OCI-LY1 (cell line): ENCODE data around the gene CXCR6.

Experiments
- H2AFZ ChIP-seq: fragments of 200-600 bp; sonication (generic), shearing (Covaris generic); 2 replicates; pipeline ENCODE4 v1.6.0; 2014; ENCODE audit warnings: antibody characterized with exemption, mild to moderate bottlenecking, low read length
- H3F3A ChIP-seq: fragments of 200-600 bp; sonication (generic), shearing (Covaris generic); 2 replicates; pipeline ENCODE4 v1.6.0; 2014; ENCODE audit warnings: mild to moderate bottlenecking, antibody characterized with exemption, low read length, moderate library complexity; ENCODE audit not compliant: insufficient read depth
- H3K27ac ChIP-seq: fragments of 200-600 bp; sonication (generic); 2 replicates; pipeline ENCODE4 v1.5.1; 2014; ENCODE audit warnings: low read length, mixed run types, mild to moderate bottlenecking, low read depth; ENCODE audit not compliant: poor library complexity, severe bottlenecking
- H3K27me3 ChIP-seq: fragments of 200-600 bp; sonication (generic); 2 replicates; pipeline ENCODE4 v1.6.0; 2014; ENCODE audit warnings: antibody characterized with exemption, mild to moderate bottlenecking, low read length, moderate library complexity; ENCODE audit not compliant: insufficient read depth
- H3K36me3 ChIP-seq: fragments of 200-600 bp; sonication (generic); 2 replicates; pipeline ENCODE4 v1.6.1; 2014; ENCODE audit warnings: mild to moderate bottlenecking, antibody characterized with exemption, low read length, moderate library complexity, mixed read lengths; ENCODE audit not compliant: insufficient read depth
- H3K4me1 ChIP-seq: fragments of 200-600 bp; sonication (generic); 2 replicates; pipeline ENCODE4 v1.5.1; 2014; ENCODE audit warnings: mild to moderate bottlenecking, low read length, moderate library complexity; ENCODE audit not compliant: insufficient read depth, severe bottlenecking
- H3K4me2 ChIP-seq: fragments of 200-600 bp; sonication (generic), shearing (Covaris generic); 2 replicates; pipeline ENCODE4 v1.6.1; 2014; ENCODE audit warnings: low read length
- H3K4me3 ChIP-seq: fragments of 200-600 bp; sonication (generic); 2 replicates; pipeline ENCODE4 v1.5.1; 2014; ENCODE audit warnings: low read length, low read depth, mild to moderate bottlenecking, mixed read lengths; ENCODE audit not compliant: poor library complexity, severe bottlenecking
- H3K79me2 ChIP-seq: fragments of 200-600 bp; shearing (Covaris generic); 2 replicates; pipeline ENCODE4 v1.6.1; 2016; ENCODE audit warnings: mixed run types, low read length, mixed read lengths; ENCODE audit not compliant: insufficient read depth
- H3K9ac ChIP-seq: fragments of 200-600 bp; sonication (generic), shearing (Covaris generic); 2 replicates; pipeline ENCODE4 v1.6.1; 2014; ENCODE audit warnings: mild to moderate bottlenecking, low read length, mixed read lengths
- H3K9me2 ChIP-seq: fragments of 200-600 bp; sonication (generic), shearing (Covaris generic); 2 replicates; pipeline ENCODE4 v1.6.1; 2014; ENCODE audit warnings: low read depth, mild to moderate bottlenecking, low read length, mixed read lengths
- H3K9me3 ChIP-seq: fragments of 200-600 bp; shearing (Covaris generic); 2 replicates; pipeline ENCODE4 v1.6.1; 2014; ENCODE audit warnings: low read length, mixed read lengths
- H4K20me1 ChIP-seq: fragments of 200-600 bp; sonication (generic), shearing (Covaris generic); 2 replicates; pipeline ENCODE4 v1.6.0; 2016; ENCODE audit warnings: mild to moderate bottlenecking, low read length; ENCODE audit not compliant: insufficient read depth
- EZH2 ChIP-seq: fragments of 200-600 bp; sonication (generic), shearing (Covaris generic); IDR thresholded peaks from 2 replicates; pipeline ENCODE4 v1.8.0; 2017; ENCODE audit warnings: borderline replicate concordance, mixed run types, mild to moderate bottlenecking, antibody characterized with exemption, low read length, moderate library complexity, mixed read lengths
- TF ChIP-seq, protein P1 (sequence below): fragments of 200-600 bp; sonication (generic), shearing (Covaris generic); IDR thresholded peaks from 2 replicates; pipeline ENCODE4 v1.5.1; 2017; ENCODE audit warnings: mild to moderate bottlenecking, antibody characterized with exemption, low read length, moderate library complexity, mixed read lengths

Gene CXCR6

DNA sequence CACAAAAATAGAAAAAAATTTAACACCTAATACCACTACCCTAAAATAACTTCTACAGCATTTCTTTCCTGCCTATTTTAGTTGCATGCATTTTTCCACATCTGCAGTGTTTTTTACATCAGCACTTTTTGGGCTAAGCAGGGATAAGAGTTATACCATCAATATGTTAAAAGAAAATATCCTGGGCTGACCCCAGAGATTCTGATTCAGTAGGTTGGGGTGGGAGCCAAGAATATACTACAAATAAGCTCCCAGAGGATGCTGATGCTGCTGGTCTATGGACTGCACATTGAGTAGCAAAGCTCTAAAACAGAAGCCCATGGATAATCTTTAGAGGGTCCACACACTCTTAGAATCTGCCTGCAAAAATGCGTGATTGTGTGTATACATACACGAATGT lies 37.6 kb downstream of the CXCR6 start:
- Histone ChIP-seq H3K4me1 (peaks cover 19% of the 10 kb centered on the region), H3K9me2 (no peaks in the 10 kb centered on the region), H3K27ac (no peak overlapping the region), H3K27me3 (no peaks in the 10 kb centered on the region), H3K4me3 (no peak overlapping the region), H3K4me2 (no peak overlapping the region), H2AFZ (no peak overlapping the region), H3F3A (no peaks in the 10 kb centered on the region), H3K79me2 (no peaks in the 10 kb centered on the region), H3K9me3 (no peaks in the 10 kb centered on the region), H4K20me1 (no peaks in the 10 kb centered on the region), H3K36me3 (peaks cover 83% of the 10 kb centered on the region), H3K9ac (no peak overlapping the region)
- TF ChIP-seq, protein P1, sequence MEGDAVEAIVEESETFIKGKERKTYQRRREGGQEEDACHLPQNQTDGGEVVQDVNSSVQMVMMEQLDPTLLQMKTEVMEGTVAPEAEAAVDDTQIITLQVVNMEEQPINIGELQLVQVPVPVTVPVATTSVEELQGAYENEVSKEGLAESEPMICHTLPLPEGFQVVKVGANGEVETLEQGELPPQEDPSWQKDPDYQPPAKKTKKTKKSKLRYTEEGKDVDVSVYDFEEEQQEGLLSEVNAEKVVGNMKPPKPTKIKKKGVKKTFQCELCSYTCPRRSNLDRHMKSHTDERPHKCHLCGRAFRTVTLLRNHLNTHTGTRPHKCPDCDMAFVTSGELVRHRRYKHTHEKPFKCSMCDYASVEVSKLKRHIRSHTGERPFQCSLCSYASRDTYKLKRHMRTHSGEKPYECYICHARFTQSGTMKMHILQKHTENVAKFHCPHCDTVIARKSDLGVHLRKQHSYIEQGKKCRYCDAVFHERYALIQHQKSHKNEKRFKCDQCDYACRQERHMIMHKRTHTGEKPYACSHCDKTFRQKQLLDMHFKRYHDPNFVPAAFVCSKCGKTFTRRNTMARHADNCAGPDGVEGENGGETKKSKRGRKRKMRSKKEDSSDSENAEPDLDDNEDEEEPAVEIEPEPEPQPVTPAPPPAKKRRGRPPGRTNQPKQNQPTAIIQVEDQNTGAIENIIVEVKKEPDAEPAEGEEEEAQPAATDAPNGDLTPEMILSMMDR = no peak
- no peak for TF ChIP-seq EZH2

DNA sequence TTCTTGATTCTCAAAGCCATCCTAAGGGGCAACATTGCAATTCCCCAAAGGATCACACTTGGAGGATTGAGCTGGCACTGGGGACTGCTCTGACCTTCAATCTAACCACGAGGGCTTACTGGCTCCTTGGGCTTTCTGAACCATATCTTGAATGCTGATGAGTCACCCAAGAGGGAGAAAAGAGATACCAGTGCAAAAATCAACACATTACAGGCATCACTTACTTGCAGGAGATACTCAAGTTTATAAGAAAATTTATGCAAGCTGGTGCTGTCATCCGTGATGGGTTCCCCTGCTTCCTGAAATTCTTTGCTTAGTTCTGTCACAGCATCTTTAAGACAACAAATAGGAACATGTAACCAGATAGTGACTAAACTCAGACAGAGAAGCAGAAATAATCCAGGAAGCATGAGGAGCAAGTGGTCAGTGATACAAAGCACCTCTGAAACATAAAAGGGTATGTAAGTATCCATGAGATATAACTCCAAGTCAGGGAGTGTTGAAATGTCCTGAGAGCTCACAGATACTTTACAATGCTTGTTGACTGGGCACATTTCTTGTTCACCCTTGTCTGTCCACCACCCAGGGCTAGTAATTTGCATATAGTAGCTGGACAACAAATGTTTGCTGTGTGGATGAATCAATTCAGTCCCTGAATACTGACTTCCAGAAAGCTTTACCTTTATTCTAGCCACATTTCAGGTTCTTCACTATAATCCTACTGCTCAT lies 38.2 kb downstream of the CXCR6 start:
- H3K9me3 ChIP-seq = no peaks in the 10 kb centered on the region
- H3K36me3 ChIP-seq = peaks cover 76% of the 10 kb centered on the region
- no peaks in the 10 kb centered on the region; the same call in 1 of the 2 replicates for H3K79me2 ChIP-seq
- TF ChIP-seq, protein P1 = no peak
- no peak for TF ChIP-seq EZH2
- H3K27ac ChIP-seq = no peak overlapping the region
- H3K4me1 ChIP-seq = peaks cover 14% of the 10 kb centered on the region
- H4K20me1 ChIP-seq = no peaks in the 10 kb centered on the region
- H3K4me3 ChIP-seq = no peak overlapping the region
- H3F3A ChIP-seq = no peaks in the 10 kb centered on the region
- H3K9me2 ChIP-seq = no peaks in the 10 kb centered on the region
- no peak overlapping the region for H2AFZ ChIP-seq
- H3K9ac ChIP-seq = no peak overlapping the region
- H3K4me2 ChIP-seq = no peak overlapping the region
- no peaks in the 10 kb centered on the region for H3K27me3 ChIP-seq

DNA sequence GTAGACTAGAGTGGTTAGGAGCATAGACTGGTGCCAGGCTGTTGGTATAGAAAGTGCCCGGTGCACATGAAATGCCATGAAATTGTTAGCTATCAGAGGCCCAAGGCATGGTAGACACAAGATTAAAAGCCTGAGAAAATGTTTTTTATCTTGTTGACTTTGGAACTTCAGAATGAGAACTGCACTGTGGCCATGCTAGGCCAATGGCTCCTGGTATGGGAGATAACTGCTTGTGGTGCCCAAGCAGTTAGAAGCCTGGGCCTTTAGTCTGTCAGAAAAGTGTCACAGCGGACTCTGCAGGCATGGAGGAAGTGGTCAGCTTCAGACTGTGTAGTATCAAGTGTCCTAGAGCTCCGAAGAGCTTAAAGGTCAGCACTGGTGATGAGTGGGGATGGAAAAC lies 40.5 kb downstream of the CXCR6 start:
- H3K4me2 ChIP-seq = no peak overlapping the region
- no peaks in the 10 kb centered on the region for H3F3A ChIP-seq
- no peaks in the 10 kb centered on the region for H4K20me1 ChIP-seq
- peaks cover 4% of the 10 kb centered on the region for H3K79me2 ChIP-seq
- H3K9ac ChIP-seq = no peak overlapping the region
- H3K4me3 ChIP-seq = no peak overlapping the region
- no peak overlapping the region for H3K27ac ChIP-seq
- TF ChIP-seq, protein P1 = no peak
- no peak for TF ChIP-seq EZH2
- H3K4me1 ChIP-seq = peaks cover 5% of the 10 kb centered on the region
- no peaks in the 10 kb centered on the region for H3K9me3 ChIP-seq
- no peaks in the 10 kb centered on the region for H3K27me3 ChIP-seq
- no peaks in the 10 kb centered on the region for H3K9me2 ChIP-seq
- H3K36me3 ChIP-seq = peaks cover 63% of the 10 kb centered on the region
- H2AFZ ChIP-seq = no peak overlapping the region
